HEK293 (cell line): ENCODE measurements around the gene ATP7A.
"Not testable (repeated sequence)": the region's sequence is repeated elsewhere in the genome, so short reads cannot be mapped to it uniquely, and the experiment has no call there.

Experiments
- CTCF ChIA-PET: fragments of 350-600 bp; formaldehyde crosslinking; extraction: SDS; loops from one replicate; lab custom pipeline; 2021; ENCODE audit warnings: antibody characterized with exemption; lab: Yijun Ruan, JAX
- POLR2A ChIA-PET: fragments of 300-600 bp; formaldehyde crosslinking; extraction: SDS; loops from one replicate; lab custom pipeline; 2020; ENCODE audit warnings: antibody characterized with exemption, inconsistent platforms; lab: Yijun Ruan, JAX
- H3K27ac ChIP-seq: fragments of 200-500 bp; sonication (Bioruptor generic); 2 replicates; pipeline ENCODE4 v1.5.1; 2014; ENCODE audit warnings: low read depth, low read length, control low read depth, inconsistent platforms; ENCODE audit errors: extremely low read depth
- H3K36me3 ChIP-seq, 2 experiments: fragments of 200-500 bp in 1 of 2; sonication (Bioruptor generic) in 1 of 2; 1 replicate in 1 of 2; 2 replicates in 1 of 2; pipeline ENCODE4 v1.5.1; 2014 to 2017; ENCODE audit warnings: inconsistent platforms in 2 of 2, low read length in 2 of 2; ENCODE audit not compliant: control insufficient read depth in 2 of 2, insufficient read depth in 1 of 2
- H3K4me1 ChIP-seq: fragments of 200-500 bp; sonication (Bioruptor generic); 2 replicates; pipeline ENCODE4 v1.5.1; 2014; ENCODE audit warnings: mild to moderate bottlenecking, low read length, inconsistent platforms; ENCODE audit not compliant: control insufficient read depth, insufficient read depth
- H3K4me3 ChIP-seq: 2 replicates; pipeline ENCODE4 v1.5.1; 2011; ENCODE audit warnings: low read depth, mild to moderate bottlenecking, control low read depth, low read length, moderate library complexity
- H3K9me3 ChIP-seq: fragments of 200-500 bp; sonication (Bioruptor generic); 2 replicates; pipeline ENCODE4 v1.5.1; 2014; ENCODE audit warnings: low read depth, low read length, inconsistent platforms; ENCODE audit not compliant: control insufficient read depth, insufficient read depth
- KLF16 ChIP-seq: fragments of 450-650 bp; formaldehyde crosslinking; IDR thresholded peaks from 2 replicates; pipeline ENCODE4 v1.5.1; 2017; ENCODE audit warnings: missing biosample characterization, missing genetic modification characterization
- SETDB1 ChIP-seq: IDR thresholded peaks from one replicate; pipeline ENCODE4 v1.6.1; 2017; ENCODE audit warnings: mild to moderate bottlenecking, low read length, moderate library complexity, mixed read lengths; ENCODE audit not compliant: insufficient read length
- ZBTB1 ChIP-seq: fragments of 450-650 bp; formaldehyde crosslinking; IDR thresholded peaks from 2 replicates; pipeline ENCODE4 v1.5.1; 2016; ENCODE audit warnings: missing biosample characterization, missing genetic modification characterization
- ZBTB11 ChIP-seq: fragments of 450-650 bp; formaldehyde crosslinking; conservative IDR thresholded peaks from 2 replicates; pipeline ENCODE4 v1.5.1; 2016; ENCODE audit warnings: low read depth, missing biosample characterization, missing genetic modification characterization
- ZBTB21 ChIP-seq: fragments of 450-650 bp; formaldehyde crosslinking; IDR thresholded peaks from 2 replicates; pipeline ENCODE4 v1.5.1; 2017; ENCODE audit warnings: missing biosample characterization, missing genetic modification characterization
- ZBTB7A ChIP-seq: fragments of 450-650 bp; formaldehyde crosslinking; IDR thresholded peaks from 2 replicates; pipeline ENCODE4 v1.5.1; 2016; ENCODE audit warnings: low read depth, missing biosample characterization, missing genetic modification characterization
- ZBTB8A ChIP-seq: fragments of 450-650 bp; formaldehyde crosslinking; IDR thresholded peaks from 2 replicates; pipeline ENCODE4 v1.5.1; 2016; ENCODE audit warnings: missing biosample characterization, missing genetic modification characterization
- ZNF140 ChIP-seq: fragments of 450-650 bp; formaldehyde crosslinking; IDR thresholded peaks from 2 replicates; pipeline ENCODE4 v1.5.1; 2016; ENCODE audit warnings: missing biosample characterization, missing genetic modification characterization
- ZNF18 ChIP-seq: fragments of 450-650 bp; formaldehyde crosslinking; IDR thresholded peaks from 2 replicates; pipeline ENCODE4 v1.5.1; 2016; ENCODE audit warnings: missing biosample characterization, missing genetic modification characterization
- ZNF2 ChIP-seq: fragments of 450-650 bp; formaldehyde crosslinking; IDR thresholded peaks from 2 replicates; pipeline ENCODE4 v1.5.1; 2016; ENCODE audit warnings: missing biosample characterization, missing genetic modification characterization
- ZNF202 ChIP-seq: fragments of 450-650 bp; formaldehyde crosslinking; IDR thresholded peaks from 2 replicates; pipeline ENCODE4 v1.5.1; 2016; ENCODE audit warnings: missing biosample characterization, missing genetic modification characterization, borderline replicate concordance
- ZNF211 ChIP-seq: fragments of 450-650 bp; formaldehyde crosslinking; IDR thresholded peaks from 2 replicates; pipeline ENCODE4 v1.5.1; 2016; ENCODE audit warnings: low read depth, missing biosample characterization, missing genetic modification characterization
- ZNF292 ChIP-seq: fragments of 450-650 bp; formaldehyde crosslinking; IDR thresholded peaks from 2 replicates; pipeline ENCODE4 v1.5.1; 2016; ENCODE audit warnings: low read depth, missing biosample characterization, missing genetic modification characterization, borderline replicate concordance
- ZNF398 ChIP-seq: fragments of 450-650 bp; formaldehyde crosslinking; IDR thresholded peaks from 2 replicates; pipeline ENCODE4 v1.5.1; 2017; ENCODE audit warnings: missing biosample characterization, missing genetic modification characterization
- ZNF404 ChIP-seq: fragments of 450-650 bp; formaldehyde crosslinking; IDR thresholded peaks from 2 replicates; pipeline ENCODE4 v1.5.1; 2017; ENCODE audit warnings: missing biosample characterization, missing genetic modification characterization
- ZNF423 ChIP-seq: fragments of 450-650 bp; formaldehyde crosslinking; IDR thresholded peaks from 2 replicates; pipeline ENCODE4 v1.5.1; 2016; ENCODE audit warnings: missing biosample characterization, missing genetic modification characterization
- ZNF426 ChIP-seq: fragments of 450-650 bp; formaldehyde crosslinking; IDR thresholded peaks from 2 replicates; pipeline ENCODE4 v1.5.1; 2017; ENCODE audit warnings: missing biosample characterization, missing genetic modification characterization, mild to moderate bottlenecking, inconsistent platforms, moderate library complexity
- ZNF510 ChIP-seq: fragments of 450-650 bp; formaldehyde crosslinking; IDR thresholded peaks from 2 replicates; pipeline ENCODE4 v1.5.1; 2018; ENCODE audit warnings: mild to moderate bottlenecking, missing genetic modification characterization, missing biosample characterization; ENCODE audit not compliant: insufficient replicate concordance
- ZNF529 ChIP-seq: fragments of 450-650 bp; formaldehyde crosslinking; IDR thresholded peaks from 2 replicates; pipeline ENCODE4 v1.5.1; 2017; ENCODE audit warnings: missing genetic modification characterization, missing biosample characterization; ENCODE audit not compliant: insufficient replicate concordance
- ZNF555 ChIP-seq: fragments of 450-650 bp; formaldehyde crosslinking; conservative IDR thresholded peaks from 2 replicates; pipeline ENCODE4 v1.5.1; 2017; ENCODE audit warnings: missing biosample characterization, mild to moderate bottlenecking, missing genetic modification characterization, inconsistent platforms
- ZNF571 ChIP-seq: fragments of 450-650 bp; formaldehyde crosslinking; IDR thresholded peaks from 2 replicates; pipeline ENCODE4 v1.5.0; 2017; ENCODE audit warnings: missing biosample characterization, missing genetic modification characterization
- ZNF580 ChIP-seq: fragments of 450-650 bp; formaldehyde crosslinking; IDR thresholded peaks from 2 replicates; pipeline ENCODE4 v1.5.1; 2016; ENCODE audit warnings: missing biosample characterization, missing genetic modification characterization
- ZNF623 ChIP-seq: fragments of 450-650 bp; formaldehyde crosslinking; IDR thresholded peaks from 2 replicates; pipeline ENCODE4 v1.5.1; 2016; ENCODE audit warnings: missing biosample characterization, missing genetic modification characterization
- ZNF629 ChIP-seq: fragments of 450-650 bp; formaldehyde crosslinking; IDR thresholded peaks from 2 replicates; pipeline ENCODE4 v1.5.1; 2017; ENCODE audit warnings: missing biosample characterization, missing genetic modification characterization
- ZNF692 ChIP-seq: fragments of 450-650 bp; formaldehyde crosslinking; IDR thresholded peaks from 2 replicates; pipeline ENCODE4 v1.5.1; 2016; ENCODE audit warnings: missing biosample characterization, missing genetic modification characterization
- ZNF791 ChIP-seq: fragments of 450-650 bp; formaldehyde crosslinking; IDR thresholded peaks from 2 replicates; pipeline ENCODE4 v1.5.1; 2016; ENCODE audit warnings: missing biosample characterization, missing genetic modification characterization

The ATP7A gene

GRCh38 chrX:78075787-78076389, 165.4 kb downstream of the ATP7A start:
- no peaks in the 10 kb centered on the region for H3K36me3 ChIP-seq
- H3K4me1 ChIP-seq: no peaks in the 10 kb centered on the region
- ChIA-PET CTCF (interaction anchor here (0.7 kb wide), 1 partner anchor 55 kb away, joined by 3 read pairs; no protein-coding TSS in a partner anchor), POLR2A (no interaction called here)
- TF ChIP-seq ZNF211 (tag by site-specific recombination): no peak
- TF ChIP-seq KLF16: no peak
- no peak for TF ChIP-seq ZNF2
- TF ChIP-seq ZNF623 (tag by site-specific recombination): no peak
- no peak for TF ChIP-seq ZBTB7A (tag by site-specific recombination)
- TF ChIP-seq ZBTB8A (tag by site-specific recombination): no peak
- no peak for TF ChIP-seq ZNF423 (tag by site-specific recombination)
- no peak for TF ChIP-seq ZNF692 (tag by site-specific recombination)
- no peak for TF ChIP-seq ZNF404 (tag by site-specific recombination)
- no peak for TF ChIP-seq ZNF571 (tag by site-specific recombination)
- TF ChIP-seq ZNF398 (tag by site-specific recombination): peak; percentile 16; the same call in 1 of the 2 replicates
- peak; percentile 95 for TF ChIP-seq SETDB1
- H3K9me3 ChIP-seq: no peaks in the 10 kb centered on the region; the same call in 1 of the 2 replicates
- H3K4me3 ChIP-seq: no peak overlapping the region
- no peak overlapping the region for H3K27ac ChIP-seq

GRCh38 chrX:78081413-78081812, 170.9 kb downstream of the ATP7A start:
- CTCF ChIA-PET, H3K9me3 ChIP-seq, H3K4me1 ChIP-seq, H3K4me3 ChIP-seq, H3K27ac ChIP-seq, H3K36me3 ChIP-seq, POLR2A ChIA-PET: not testable (repeated sequence)
- TF ChIP-seq ZNF510 (tag by site-specific recombination): peak; percentile 62
- TF ChIP-seq ZNF791 (tag by site-specific recombination): 0 out of 2 replicates have a peak, but pooled peaks have one; percentile 25
- TF ChIP-seq ZNF555 (tag by site-specific recombination): peak; percentile 90
- TF ChIP-seq ZNF580 (tag by site-specific recombination): peak; percentile 34; the same call in 1 of the 2 replicates
- 0 out of 2 replicates have a peak, but pooled peaks have one; percentile 59 for TF ChIP-seq ZNF292
- peak; percentile 86 for TF ChIP-seq ZNF426
- peak; percentile 72 for TF ChIP-seq ZNF140 (tag by site-specific recombination)
- TF ChIP-seq ZNF202 (tag by site-specific recombination): peak; percentile 68; the same call in 1 of the 2 replicates
- 0 out of 2 replicates have a peak, but pooled peaks have one; percentile 37 for TF ChIP-seq ZNF18 (tag by site-specific recombination)
- TF ChIP-seq ZBTB1 (tag by site-specific recombination): 0 out of 2 replicates have a peak, but pooled peaks have one; percentile 29
- peak; percentile 67 for TF ChIP-seq ZBTB8A (tag by site-specific recombination)
- TF ChIP-seq ZNF629: 0 out of 2 replicates have a peak, but pooled peaks have one; percentile 33
- TF ChIP-seq ZNF529 (tag by site-specific recombination): peak; percentile 42
- TF ChIP-seq ZBTB21 (tag by site-specific recombination): 0 out of 2 replicates have a peak, but pooled peaks have one; percentile 22
- peak; percentile 81 for TF ChIP-seq ZBTB11 (tag by site-specific recombination)
